ENCODE measurements around the gene ZNF668. TPM values are rescaled to one million over a fixed set of nuclear protein-coding genes. Genes with fewer than 3 reads are reported as not detected.
A peak's percentile ranks its signal among the peaks of the same experiment; 100 is the strongest.

ZNF668 gene
- total RNA-seq, 4 donors from 2014 or later: 9.6 to 19.3 (median 10.6) TPM

DNA sequence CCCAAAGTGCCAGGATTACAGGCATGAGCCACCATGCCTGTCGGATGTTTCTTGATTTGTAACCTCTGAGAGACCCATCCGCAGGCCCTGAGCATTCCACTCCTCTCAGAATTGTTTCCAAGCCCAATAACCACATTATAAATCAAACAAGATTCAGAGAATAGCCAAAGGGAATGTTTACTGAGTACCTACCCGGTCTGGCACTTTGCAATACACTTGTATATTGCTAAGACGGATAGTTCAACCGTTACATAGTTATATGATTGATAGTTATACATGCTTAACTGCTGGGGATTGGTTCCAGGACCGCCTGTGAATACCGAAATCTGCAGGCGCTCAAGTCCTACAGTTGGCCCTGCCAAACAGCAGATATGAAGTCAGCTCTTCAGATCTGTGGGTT lies 40.4 kb upstream of the ZNF668 start:
- Histone ChIP-seq H3K27me3 (no peaks in the 10 kb centered on the region), H3K9me3 (no peaks in the 10 kb centered on the region), H3K36me3 (peaks cover 25 to 44% (median 40%) of the 10 kb centered on the region in 4 donors), H3K4me3 (no peak overlapping the region), H3K27ac (replicated peaks in 1 of 4) (peak overlapping the region in 3 of 4 donors; percentile 0 to 35 (median 32)), H3K4me1 (peaks cover 28 to 45% (median 36%) of the 10 kb centered on the region in 4 donors)
- DNase-seq (ENCODE audit: extremely low spot score): no peak
- intact Hi-C loops (cut with DNase I): no loop called here
- TF ChIP-seq EP300 (IDR thresholded peaks at IDR 0.05): no peak
- no peak for TF ChIP-seq POLR2A (IDR thresholded peaks at IDR 0.05; ENCODE audit: low read depth)
- TF ChIP-seq, protein P1, sequence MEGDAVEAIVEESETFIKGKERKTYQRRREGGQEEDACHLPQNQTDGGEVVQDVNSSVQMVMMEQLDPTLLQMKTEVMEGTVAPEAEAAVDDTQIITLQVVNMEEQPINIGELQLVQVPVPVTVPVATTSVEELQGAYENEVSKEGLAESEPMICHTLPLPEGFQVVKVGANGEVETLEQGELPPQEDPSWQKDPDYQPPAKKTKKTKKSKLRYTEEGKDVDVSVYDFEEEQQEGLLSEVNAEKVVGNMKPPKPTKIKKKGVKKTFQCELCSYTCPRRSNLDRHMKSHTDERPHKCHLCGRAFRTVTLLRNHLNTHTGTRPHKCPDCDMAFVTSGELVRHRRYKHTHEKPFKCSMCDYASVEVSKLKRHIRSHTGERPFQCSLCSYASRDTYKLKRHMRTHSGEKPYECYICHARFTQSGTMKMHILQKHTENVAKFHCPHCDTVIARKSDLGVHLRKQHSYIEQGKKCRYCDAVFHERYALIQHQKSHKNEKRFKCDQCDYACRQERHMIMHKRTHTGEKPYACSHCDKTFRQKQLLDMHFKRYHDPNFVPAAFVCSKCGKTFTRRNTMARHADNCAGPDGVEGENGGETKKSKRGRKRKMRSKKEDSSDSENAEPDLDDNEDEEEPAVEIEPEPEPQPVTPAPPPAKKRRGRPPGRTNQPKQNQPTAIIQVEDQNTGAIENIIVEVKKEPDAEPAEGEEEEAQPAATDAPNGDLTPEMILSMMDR (IDR thresholded peaks at IDR 0.05): no peak
- no peak for TF ChIP-seq POLR2AphosphoS5 (IDR thresholded peaks at IDR 0.05)
- WGBS: 71% methylated on average over 8 of the region's 8 CpGs

DNA sequence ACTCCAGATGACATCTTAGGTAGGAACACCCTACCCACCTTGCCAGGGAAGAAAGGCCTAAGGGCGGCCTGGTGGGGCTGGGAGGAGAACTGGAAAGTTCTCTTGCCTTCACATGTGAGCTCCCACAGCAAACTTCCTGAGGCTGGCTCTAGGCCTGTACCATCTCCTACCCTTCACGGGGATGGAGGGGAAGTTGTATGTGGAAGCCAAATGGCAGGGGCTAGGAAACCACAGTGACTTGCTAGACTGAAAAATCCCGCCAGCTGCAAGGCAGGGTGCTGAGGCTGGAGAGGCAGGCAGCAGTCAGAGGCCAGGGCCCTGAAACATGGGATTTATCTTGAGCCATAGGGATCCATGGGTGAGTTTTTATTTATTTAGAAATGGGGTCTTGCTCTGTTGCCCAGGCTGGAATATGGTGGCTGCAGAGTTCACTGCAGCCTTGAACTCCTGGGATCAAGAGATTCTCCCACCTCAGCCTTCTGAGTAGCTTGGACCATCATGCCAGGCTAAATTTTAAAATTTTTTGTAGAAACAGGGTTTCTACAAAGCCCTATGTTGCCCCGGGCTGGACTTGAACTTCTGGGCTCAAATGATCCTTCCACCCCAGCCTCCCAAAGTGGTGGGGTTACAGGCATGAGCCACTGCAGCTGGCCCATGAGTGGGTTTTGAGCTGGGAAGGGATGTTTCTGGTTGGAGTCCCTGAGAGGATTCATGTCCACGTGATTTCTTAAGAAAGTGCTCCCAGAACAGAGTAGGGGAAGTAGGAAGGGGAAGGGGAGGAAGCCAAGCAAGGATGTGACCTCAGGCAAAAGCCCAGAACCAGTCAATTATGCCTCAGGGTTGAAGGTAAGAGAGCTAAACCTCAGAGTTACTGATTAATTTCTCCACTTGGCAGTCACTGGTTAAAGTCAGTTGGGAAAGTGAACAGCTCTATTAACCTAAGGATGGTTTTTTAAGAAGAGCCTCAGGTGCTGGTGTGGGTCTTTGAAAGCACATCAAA lies 39.4 kb upstream of the ZNF668 start:
- Histone ChIP-seq H3K27ac (replicated peaks in 1 of 4) (peak overlapping the region in 3 of 4 donors; percentile 32 to 55 (median 37)), H3K4me3 (no peak overlapping the region), H3K27me3 (no peaks in the 10 kb centered on the region), H3K36me3 (peaks cover 25 to 43% (median 40%) of the 10 kb centered on the region in 4 donors), H3K4me1 (peaks cover 28 to 44% (median 36%) of the 10 kb centered on the region in 4 donors), H3K9me3 (no peaks in the 10 kb centered on the region)
- 80% methylated on average over 5 of the region's 5 CpGs for WGBS
- no peak for DNase-seq (ENCODE audit: extremely low spot score)
- intact Hi-C loops (cut with DNase I): no loop called here
- TF ChIP-seq EP300 (IDR thresholded peaks at IDR 0.05) (no peak), POLR2A (IDR thresholded peaks at IDR 0.05; ENCODE audit: low read depth) (no peak), POLR2AphosphoS5 (IDR thresholded peaks at IDR 0.05) (no peak)
- TF ChIP-seq, protein P1 (IDR thresholded peaks at IDR 0.05): no peak

DNA sequence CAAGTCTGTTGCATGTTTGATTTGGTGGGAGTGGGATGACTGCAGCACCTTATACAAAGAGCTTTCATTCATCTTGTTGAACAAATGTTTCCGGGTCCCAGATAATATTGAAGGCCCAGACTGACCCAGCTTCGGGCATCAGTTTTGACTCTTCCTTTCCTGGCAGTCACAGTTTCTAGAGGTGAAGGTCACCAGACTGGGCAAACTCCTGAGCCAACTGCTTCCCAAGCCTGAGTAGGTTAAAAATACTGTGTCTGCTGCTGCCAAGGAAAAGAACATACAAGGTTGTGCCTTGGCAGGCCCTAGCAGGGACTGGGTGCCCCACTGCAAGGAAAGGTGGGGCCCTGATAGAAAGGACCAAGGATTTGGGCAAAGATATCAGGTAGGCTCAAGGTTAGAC lies 38.7 kb upstream of the ZNF668 start:
- no peak overlapping the region for H3K4me3 ChIP-seq
- TF ChIP-seq POLR2A (IDR thresholded peaks at IDR 0.05; ENCODE audit: low read depth) (no peak), POLR2AphosphoS5 (IDR thresholded peaks at IDR 0.05) (no peak), EP300 (IDR thresholded peaks at IDR 0.05) (no peak)
- TF ChIP-seq, protein P1 (IDR thresholded peaks at IDR 0.05): no peak
- peaks cover 25 to 43% (median 40%) of the 10 kb centered on the region in 4 donors for H3K36me3 ChIP-seq
- peaks cover 29 to 46% (median 38%) of the 10 kb centered on the region in 4 donors for H3K4me1 ChIP-seq
- DNase-seq (ENCODE audit: extremely low spot score): no peak
- intact Hi-C loops (cut with DNase I): no loop called here
- WGBS: 58% methylated on average over 2 of the region's 2 CpGs
- no peaks in the 10 kb centered on the region for H3K9me3 ChIP-seq
- H3K27ac ChIP-seq (replicated peaks in 1 of 4): peak overlapping the region in 3 of 4 donors; percentile 10 to 55 (median 37)
- no peaks in the 10 kb centered on the region for H3K27me3 ChIP-seq

DNA sequence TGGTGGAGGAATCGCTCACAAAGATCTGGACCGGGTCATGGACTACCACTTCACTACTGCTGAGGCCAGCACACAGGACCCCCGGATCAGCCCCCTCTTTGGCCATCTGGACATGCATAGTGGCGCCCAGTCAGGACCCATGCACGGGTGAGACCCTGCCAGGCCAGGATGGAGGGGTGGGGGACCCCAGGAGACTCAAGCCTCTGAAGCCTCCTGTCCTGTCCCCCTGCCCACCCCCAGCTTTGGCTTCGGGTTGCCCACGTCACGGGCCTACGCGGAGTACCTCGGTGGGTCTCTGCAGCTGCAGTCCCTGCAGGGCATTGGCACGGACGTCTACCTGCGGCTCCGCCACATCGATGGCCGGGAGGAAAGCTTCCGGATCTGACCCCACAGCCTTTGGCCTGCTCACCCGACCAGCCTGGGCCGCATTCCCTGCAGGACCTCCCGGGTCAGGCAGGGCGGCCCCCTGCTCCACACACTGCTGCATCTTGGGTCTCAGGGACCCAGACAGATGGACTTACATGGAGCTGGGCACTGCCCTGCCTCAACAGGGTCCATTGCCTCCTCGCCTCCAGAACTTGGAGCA lies 37.9 kb upstream of the ZNF668 start:
- no peak overlapping the region for H3K27ac ChIP-seq (replicated peaks in 1 of 4)
- H3K9me3 ChIP-seq: no peaks in the 10 kb centered on the region
- no peak overlapping the region for H3K4me3 ChIP-seq
- intact Hi-C loops (cut with DNase I): no loop called here
- peaks cover 25 to 43% (median 40%) of the 10 kb centered on the region in 4 donors for H3K36me3 ChIP-seq
- DNase-seq (ENCODE audit: extremely low spot score): no peak
- 95% methylated on average over 6 of the region's 23 CpGs for WGBS
- peaks cover 27 to 45% (median 37%) of the 10 kb centered on the region in 4 donors for H3K4me1 ChIP-seq
- TF ChIP-seq POLR2A (IDR thresholded peaks at IDR 0.05; ENCODE audit: low read depth): no peak
- TF ChIP-seq, protein P1 (IDR thresholded peaks at IDR 0.05): no peak
- no peak for TF ChIP-seq EP300 (IDR thresholded peaks at IDR 0.05)
- no peak for TF ChIP-seq POLR2AphosphoS5 (IDR thresholded peaks at IDR 0.05)
- H3K27me3 ChIP-seq: no peaks in the 10 kb centered on the region
